ENCODE results near the gene C10orf90. TPM values are rescaled to one million over a fixed set of nuclear protein-coding genes. Genes with fewer than 3 reads are reported as not detected.
A peak's percentile ranks its signal among the peaks of the same experiment; 100 is the strongest.
"Not testable (repeated sequence)": the region's sequence is repeated elsewhere in the genome, so short reads cannot be mapped to it uniquely, and the experiment has no call there.

C10orf90 gene
- total and polyA plus RNA-seq, 3 donors from 2014 or later = 4.3 to 17.6 (median 10.3) TPM

DNA sequence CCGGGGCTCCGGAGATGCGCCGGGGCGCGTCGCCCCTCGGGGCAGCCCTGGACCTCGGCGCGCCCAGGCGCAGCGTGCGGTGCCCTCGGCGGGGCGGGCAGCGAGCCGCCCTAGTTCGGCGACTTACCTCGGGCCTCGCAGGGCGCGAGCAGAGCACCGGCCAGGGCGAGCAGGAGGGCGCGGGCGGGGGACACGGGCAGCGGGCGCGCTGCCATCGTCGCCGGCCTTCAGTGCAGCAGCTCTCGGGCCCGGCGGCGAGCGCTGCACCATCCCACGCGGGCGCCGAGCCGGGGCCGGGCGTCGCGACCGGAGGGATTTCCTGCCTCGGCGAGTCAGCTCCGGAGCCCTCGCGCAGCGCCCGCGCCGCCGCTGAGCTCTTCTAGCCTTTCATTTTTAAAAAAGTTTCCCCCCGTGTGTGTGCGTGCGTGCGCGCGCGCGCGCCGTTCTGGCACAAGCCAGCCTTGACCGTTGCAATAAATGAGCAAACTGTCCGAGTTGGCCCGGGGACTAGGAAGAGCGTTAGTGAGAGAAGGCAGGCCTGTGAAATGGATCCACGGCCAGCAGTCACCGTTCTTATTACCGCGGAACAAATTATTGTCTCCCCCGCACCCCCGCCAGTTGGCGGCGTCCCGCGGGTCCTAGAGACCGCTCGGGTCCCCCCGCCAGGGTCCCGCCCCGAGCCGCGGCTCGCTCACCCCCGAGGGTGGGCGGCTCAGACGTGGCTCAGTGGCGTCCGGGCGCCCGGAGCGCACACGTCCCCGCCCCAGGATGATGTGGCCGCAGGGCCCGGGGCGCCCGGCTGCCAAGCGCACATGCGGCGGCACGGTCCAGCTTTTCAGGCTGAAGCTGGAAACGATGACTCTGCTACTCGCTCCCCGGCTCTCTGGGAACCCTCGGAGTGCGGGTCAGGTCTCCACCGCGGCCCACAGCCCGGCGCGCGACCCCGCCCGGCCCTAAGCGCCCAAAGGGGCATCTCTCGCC, 282.3 kb downstream of the C10orf90 start, which contains the start of gene ADAM12:
ADAM12 (minus strand) TSS at position 547 of the 981 bp plus-strand sequence; CDS start at position 215, 332 bp downstream.
- no peak for TF ChIP-seq POLR2A (IDR thresholded peaks at IDR 0.05)
- TF ChIP-seq, protein P1, sequence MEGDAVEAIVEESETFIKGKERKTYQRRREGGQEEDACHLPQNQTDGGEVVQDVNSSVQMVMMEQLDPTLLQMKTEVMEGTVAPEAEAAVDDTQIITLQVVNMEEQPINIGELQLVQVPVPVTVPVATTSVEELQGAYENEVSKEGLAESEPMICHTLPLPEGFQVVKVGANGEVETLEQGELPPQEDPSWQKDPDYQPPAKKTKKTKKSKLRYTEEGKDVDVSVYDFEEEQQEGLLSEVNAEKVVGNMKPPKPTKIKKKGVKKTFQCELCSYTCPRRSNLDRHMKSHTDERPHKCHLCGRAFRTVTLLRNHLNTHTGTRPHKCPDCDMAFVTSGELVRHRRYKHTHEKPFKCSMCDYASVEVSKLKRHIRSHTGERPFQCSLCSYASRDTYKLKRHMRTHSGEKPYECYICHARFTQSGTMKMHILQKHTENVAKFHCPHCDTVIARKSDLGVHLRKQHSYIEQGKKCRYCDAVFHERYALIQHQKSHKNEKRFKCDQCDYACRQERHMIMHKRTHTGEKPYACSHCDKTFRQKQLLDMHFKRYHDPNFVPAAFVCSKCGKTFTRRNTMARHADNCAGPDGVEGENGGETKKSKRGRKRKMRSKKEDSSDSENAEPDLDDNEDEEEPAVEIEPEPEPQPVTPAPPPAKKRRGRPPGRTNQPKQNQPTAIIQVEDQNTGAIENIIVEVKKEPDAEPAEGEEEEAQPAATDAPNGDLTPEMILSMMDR (IDR thresholded peaks at IDR 0.05) = no peak
- Histone ChIP-seq H3K27me3 (no peaks in the 10 kb centered on the region), H3K9me3 (no peaks in the 10 kb centered on the region), H3K36me3 (ENCODE audit: low read depth, missing control alignments) (no peaks in the 10 kb centered on the region), H3K27ac (peak within 1 kb of the TSS in 1 of 2 donors; percentile 41), H3K4me1 (no peaks in the 10 kb centered on the region), H3K4me3 (peak within 1 kb of the TSS; percentile 58 to 67)
- DNase-seq = peak; percentile 71
- intact Hi-C loops (cut with DNase I; ENCODE audit: low total_unique reads) = no loop called here
- 2 to 4% methylated on average over 11 to 115 of the region's 127 CpGs for WGBS, 2 donors

DNA sequence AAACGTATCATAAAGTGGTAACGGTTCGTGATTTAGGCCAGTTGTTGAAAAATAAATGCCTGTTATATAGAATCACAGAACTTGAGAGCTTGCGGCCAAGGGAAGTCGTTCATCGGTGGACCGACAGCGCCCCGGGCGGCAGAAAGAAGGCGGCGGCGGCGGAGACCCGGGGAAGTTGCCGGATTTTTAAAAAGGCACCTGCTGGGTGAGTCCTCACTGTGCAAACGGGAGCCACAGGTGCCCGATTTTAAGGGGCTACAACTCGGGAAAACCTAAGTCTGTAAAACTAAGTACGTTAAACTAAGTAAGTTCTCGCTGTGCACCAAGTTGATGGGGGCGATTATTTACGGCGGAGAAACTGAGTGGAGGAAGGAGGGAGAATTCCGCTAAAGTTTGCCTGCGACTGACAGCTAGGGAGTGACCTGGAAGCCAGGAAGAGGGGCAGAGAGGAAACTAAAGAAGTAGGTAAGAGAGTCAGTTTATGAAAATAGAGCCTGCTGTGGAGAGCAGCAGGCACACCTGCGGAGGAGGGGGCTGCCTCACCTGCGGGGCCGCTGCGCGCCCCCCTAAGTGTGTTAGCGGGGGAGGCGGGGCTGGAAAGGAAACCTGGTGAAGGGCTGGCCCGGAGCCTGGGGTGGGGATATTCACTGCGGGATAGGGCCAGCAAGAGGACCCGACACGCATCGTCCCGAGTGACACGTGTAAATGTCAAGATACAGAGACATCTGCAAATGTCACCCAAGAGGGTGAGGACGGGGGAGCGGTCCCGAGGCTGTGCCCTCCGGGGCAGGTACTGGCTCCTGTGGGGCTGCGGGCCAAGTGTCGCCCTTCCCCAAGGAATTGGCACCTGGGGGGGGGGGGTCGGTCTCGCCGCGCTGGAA, 283.2 kb downstream of the C10orf90 start:
- no peaks in the 10 kb centered on the region for H3K9me3 ChIP-seq
- no peaks in the 10 kb centered on the region for H3K36me3 ChIP-seq (ENCODE audit: low read depth, missing control alignments)
- no peaks in the 10 kb centered on the region for H3K27me3 ChIP-seq
- peak overlapping the region; percentile 58 to 67 for H3K4me3 ChIP-seq
- peak; percentile 86 for DNase-seq
- TF ChIP-seq POLR2A (IDR thresholded peaks at IDR 0.05) = no peak
- TF ChIP-seq, protein P1 (IDR thresholded peaks at IDR 0.05) = peak; percentile 57 to 83 (median 80)
- no peaks in the 10 kb centered on the region for H3K4me1 ChIP-seq
- intact Hi-C loops (cut with DNase I; ENCODE audit: low total_unique reads) = no loop called here
- H3K27ac ChIP-seq = peak overlapping the region in 1 of 2 donors; percentile 41
- 1% methylated on average over 32 to 50 of the region's 50 CpGs for WGBS, 2 donors

DNA sequence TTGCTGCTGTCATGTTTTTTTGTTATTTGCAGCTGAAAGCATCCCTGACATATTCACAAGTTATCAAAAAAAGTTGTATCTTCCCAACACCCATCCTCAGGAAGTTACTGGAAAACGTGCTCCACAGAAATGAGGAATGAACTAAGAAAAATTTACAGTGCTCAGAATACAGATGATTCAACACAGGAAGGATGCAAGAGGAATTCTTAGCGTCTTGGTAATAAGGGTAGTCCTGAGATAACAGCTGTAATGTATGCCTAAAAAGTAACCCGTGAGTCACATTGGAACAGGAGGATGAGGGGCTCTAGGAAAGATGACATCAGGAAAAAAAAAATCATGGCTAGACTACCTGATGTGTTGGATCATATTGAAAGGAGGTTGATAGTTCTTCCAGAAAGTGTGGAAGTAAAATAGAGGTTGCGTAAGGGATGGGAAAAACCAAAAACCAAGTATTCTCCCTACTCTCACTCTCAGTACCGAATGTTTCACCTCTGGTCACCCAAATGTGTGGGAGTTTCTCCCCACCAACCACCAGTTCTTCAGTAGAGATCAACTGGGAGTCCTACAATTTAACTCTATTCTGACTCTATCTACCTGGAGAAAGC, 286.1 kb downstream of the C10orf90 start:
- no peak overlapping the region for H3K27ac ChIP-seq
- WGBS, 2 donors = 88 to 93% methylated on average over 5 of the region's 5 CpGs
- DNase-seq = no peak
- no peaks in the 10 kb centered on the region for H3K4me1 ChIP-seq
- no peaks in the 10 kb centered on the region for H3K36me3 ChIP-seq (ENCODE audit: low read depth, missing control alignments)
- intact Hi-C loops (cut with DNase I; ENCODE audit: low total_unique reads) = no loop called here
- no peaks in the 10 kb centered on the region for H3K9me3 ChIP-seq
- H3K27me3 ChIP-seq = no peaks in the 10 kb centered on the region
- TF ChIP-seq POLR2A (IDR thresholded peaks at IDR 0.05) = no peak
- H3K4me3 ChIP-seq = no peak overlapping the region

DNA sequence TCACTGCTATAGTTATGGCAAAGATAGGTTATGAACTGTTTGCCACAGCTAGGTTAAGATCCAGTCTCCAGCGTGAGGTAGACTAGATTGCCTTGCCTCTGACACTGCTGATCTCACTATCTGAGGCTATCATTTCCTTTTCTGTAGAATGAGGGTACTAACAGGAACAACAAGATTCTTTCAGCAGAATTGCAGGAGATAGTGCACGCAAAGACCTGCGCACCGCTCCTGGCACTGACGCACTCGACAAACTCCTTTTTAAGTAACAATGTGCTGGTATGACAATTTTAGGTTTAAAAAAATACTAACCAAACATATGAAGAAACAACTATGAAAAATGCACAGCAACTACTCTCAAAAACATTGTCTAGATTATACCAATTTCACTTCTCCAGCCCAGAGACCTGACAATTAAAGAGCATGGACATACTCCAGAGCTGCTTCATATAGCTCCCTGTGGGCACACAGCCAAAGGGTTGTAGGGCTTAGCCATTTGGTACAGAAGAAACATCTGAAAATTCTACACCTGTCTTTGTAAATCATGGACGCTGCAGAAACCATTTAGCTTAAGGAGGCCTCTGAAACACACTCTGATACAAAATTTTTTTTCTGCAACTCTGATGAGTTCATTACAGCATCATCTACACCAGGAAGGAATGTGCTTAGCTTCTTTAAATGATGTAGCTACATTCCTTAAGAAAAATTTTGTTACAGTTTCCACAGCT, 290.0 kb downstream of the C10orf90 start:
- intact Hi-C loops (cut with DNase I; ENCODE audit: low total_unique reads) = no loop called here
- DNase-seq = no peak
- Histone ChIP-seq H3K27me3 (no peaks in the 10 kb centered on the region), H3K4me3 (no peak overlapping the region), H3K27ac (no peak overlapping the region), H3K4me1 (no peaks in the 10 kb centered on the region), H3K36me3 (ENCODE audit: low read depth, missing control alignments) (no peaks in the 10 kb centered on the region), H3K9me3 (no peaks in the 10 kb centered on the region)
- no peak for TF ChIP-seq POLR2A (IDR thresholded peaks at IDR 0.05)
- TF ChIP-seq, protein P1 (IDR thresholded peaks at IDR 0.05) = no peak
- 86 to 90% methylated on average over 7 of the region's 7 CpGs for WGBS, 2 donors

DNA sequence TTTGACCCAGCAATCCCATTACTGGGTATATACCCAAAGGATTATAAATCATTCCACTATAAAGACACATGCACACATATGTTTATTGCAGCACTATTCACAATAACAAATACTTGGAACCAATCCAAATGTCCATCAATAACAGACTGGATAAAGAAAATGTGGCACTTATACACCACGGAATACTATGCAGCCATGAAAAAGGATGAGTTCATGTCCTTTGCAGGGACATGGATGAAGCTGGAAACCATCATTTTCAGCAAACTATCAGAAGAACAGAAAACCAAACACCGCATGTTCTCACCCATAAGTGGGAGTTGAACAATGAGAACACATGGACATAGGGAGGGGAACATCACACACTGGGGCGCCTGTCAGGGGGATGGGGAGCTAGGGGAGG, 291.3 kb downstream of the C10orf90 start:
- DNase-seq; intact Hi-C loops (cut with DNase I; ENCODE audit: low total_unique reads); H3K27ac ChIP-seq; H3K9me3 ChIP-seq; H3K4me3 ChIP-seq; H3K27me3 ChIP-seq; H3K36me3 ChIP-seq (ENCODE audit: low read depth, missing control alignments); H3K4me1 ChIP-seq: not testable (repeated sequence)
- WGBS, 2 donors = 73 to 83% methylated on average over 3 of the region's 3 CpGs

All from testis (tissue), 3 donors.